Measurements from ENCODE around the gene PTPRZ1. TPM values are rescaled to one million over a fixed set of nuclear protein-coding genes. Genes with fewer than 3 reads are reported as not detected.

Gene PTPRZ1

DNA sequence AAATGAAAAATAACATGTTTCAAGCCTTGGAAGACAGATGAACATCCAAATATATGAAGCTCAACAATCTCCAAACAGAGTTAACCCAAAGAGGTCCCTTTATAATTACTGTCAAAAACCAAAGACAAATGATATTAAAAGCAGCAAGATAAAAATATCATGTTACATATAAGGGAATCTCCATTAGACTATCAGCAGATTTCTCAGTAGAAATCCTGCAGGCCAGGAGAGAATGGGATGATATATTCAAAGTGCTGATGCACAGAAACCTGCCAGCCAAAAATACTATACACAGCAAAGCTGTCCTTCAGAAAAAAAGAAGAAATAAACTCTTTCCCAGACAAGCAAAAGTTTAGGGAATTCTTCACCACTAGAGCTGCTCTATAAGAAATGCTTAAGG lies 230.1 kb downstream of the PTPRZ1 start:
- DNase-seq = no peak
- no peak overlapping the region for H3K14ac ChIP-seq (ENCODE audit: low read length in 2 of 2)
- H3K36me3 ChIP-seq (ENCODE audit: control insufficient read depth in 1 of 2, insufficient read depth in 2 of 2, low read depth in 1 of 2, low read length in 2 of 2) = peaks cover 0 to 27% of the 10 kb centered on the region in 2 experiments
- no peak overlapping the region for H3K4ac ChIP-seq (ENCODE audit: low read depth in 1 of 2, low read length in 2 of 2)
- H4K8ac ChIP-seq (ENCODE audit: low read length) = no peak overlapping the region
- H3K4me3 ChIP-seq (ENCODE audit: insufficient read depth in 1 of 2, low read depth in 1 of 2, low read length in 2 of 2) = no peak overlapping the region
- no peak overlapping the region for H3K18ac ChIP-seq (ENCODE audit: low read depth in 1 of 2, low read length in 2 of 2)
- no peak overlapping the region for H2AFZ ChIP-seq (ENCODE audit: low read depth, low read length)
- peaks cover 2% of the 10 kb centered on the region for H3K79me1 ChIP-seq (replicated peaks; ENCODE audit: low read length, poor library complexity, severe bottlenecking)
- no peak overlapping the region for H3K4me2 ChIP-seq (ENCODE audit: low read length, poor library complexity, severe bottlenecking)
- no peak overlapping the region for H3K23ac ChIP-seq (ENCODE audit: low read length in 2 of 2)
- no peak overlapping the region for H2BK15ac ChIP-seq (ENCODE audit: low read depth, poor library complexity, severe bottlenecking)
- peaks cover 63% of the 10 kb centered on the region for H3K9me3 ChIP-seq (ENCODE audit: control insufficient read depth, low read length)
- H4K91ac ChIP-seq (ENCODE audit: low read length) = no peak overlapping the region
- H2BK5ac ChIP-seq (ENCODE audit: low read depth, low read length, poor library complexity, severe bottlenecking) = no peak overlapping the region
- H3K4me1 ChIP-seq (ENCODE audit: control insufficient read depth, insufficient read depth, low read depth, low read length) = no peaks in the 10 kb centered on the region
- H2AK5ac ChIP-seq (ENCODE audit: low read length, severe bottlenecking) = no peak overlapping the region
- no peak overlapping the region for H3K9ac ChIP-seq (ENCODE audit: low read length)
- H2BK120ac ChIP-seq (ENCODE audit: low read depth, low read length) = no peak overlapping the region
- no peak overlapping the region for H3K27ac ChIP-seq (ENCODE audit: low read length, poor library complexity, severe bottlenecking)
- no peak overlapping the region for H2BK12ac ChIP-seq (ENCODE audit: low read length in 2 of 2)
- no peaks in the 10 kb centered on the region for H3K27me3 ChIP-seq (ENCODE audit: control insufficient read depth in 1 of 2, insufficient read depth in 1 of 2, low read length in 2 of 2)

Small RNA genes within 50 kb of the gene (small RNA-seq; reads per million reads assigned to genes)
- gene RNU7-154P (ENCODE audit: low read depth) = not detected
